Tibial nerve (tissue), 4 donors: ENCODE data around the gene RNF2. TPM values are rescaled to one million over a fixed set of nuclear protein-coding genes. Genes with fewer than 3 reads are reported as not detected.

Source experiments
- DNase-seq, 2 donors: peaks; one replicate each; pipeline ENCODE4 v3.0.0-alpha.2; 2019; ENCODE audit warnings: low spot score in 2 of 2
- H3K27ac ChIP-seq, 4 donors: fragments of 200-600 bp; sonication (generic) in 3 of 4; one replicate each; pipeline ENCODE4 v1.5.1; 2017 to 2019; ENCODE audit warnings: mild to moderate bottlenecking in 1 of 4
- H3K27me3 ChIP-seq, 2 donors: fragments of 200-600 bp; sonication (generic) in 1 of 2; one replicate each; pipeline versions ENCODE4 v1.5.1 to v1.6.0; 2017 to 2019
- H3K36me3 ChIP-seq, 3 donors: fragments of 200-600 bp; sonication (generic); one replicate each; pipeline ENCODE4 v1.5.1; 2018 to 2019
- H3K4me1 ChIP-seq, 4 donors: fragments of 200-600 bp; sonication (generic) in 3 of 4; one replicate each; pipeline ENCODE4 v1.5.1; 2017 to 2019
- H3K4me3 ChIP-seq, 4 donors: fragments of 200-600 bp; sonication (generic) in 3 of 4; one replicate each; pipeline ENCODE4 v1.5.1; 2017 to 2019; ENCODE audit warnings: mild to moderate bottlenecking in 1 of 4, moderate library complexity in 1 of 4
- H3K9me3 ChIP-seq, 4 donors: fragments of 200-600 bp; sonication (generic) in 3 of 4; one replicate each; pipeline ENCODE4 v1.5.1; 2017 to 2019
- CTCF ChIP-seq, 5 experiments: fragments of 200-600 bp in 3 of 5; fragments of 450-650 bp in 2 of 5; sonication (generic) in 3 of 5; IDR thresholded peaks; one replicate each; pipeline ENCODE4 v1.5.1; 2016 to 2019; ENCODE audit warnings: antibody characterized with exemption in 5 of 5, mild to moderate bottlenecking in 3 of 5, moderate library complexity in 2 of 5
- EP300 ChIP-seq, 2 donors: sonication (generic); formaldehyde crosslinking; IDR thresholded peaks; one replicate each; pipeline ENCODE4 v1.6.1; 2017; ENCODE audit warnings: antibody characterized with exemption in 2 of 2, mild to moderate bottlenecking in 1 of 2
- POLR2A ChIP-seq, 2 donors: fragments of 450-650 bp; IDR thresholded peaks; one replicate each; pipeline ENCODE4 v1.6.1; 2017; ENCODE audit warnings: antibody characterized with exemption in 2 of 2, mild to moderate bottlenecking in 2 of 2, moderate library complexity in 2 of 2
- WGBS, 2 donors: methylation state at CpG; one replicate each; pipeline ENCODE4 v1.1.5; 2018; 5-methylcytosine and 5-hydroxymethylcytosine counted together
- small RNA-seq: library from RNA; depleted of rRNA; stranded (forward); fragments of <200 nt; gene quantifications from one replicate; pipeline ENCODE3, GENCODE V24; 2016
- total RNA-seq, 4 donors: library from RNA; depleted of rRNA; stranded (reverse); fragments of >200 nt; gene quantifications; one replicate each; pipeline ENCODE4 v1.1.0, GENCODE V29; 2016

RNF2 gene
- total RNA-seq, 4 donors from 2014 or later, result 11.1 to 18.9 (median 15.3) TPM

GRCh38 chr1:185132534-185132933 lies 87.2 kb downstream of the RNF2 start:
- Histone ChIP-seq H3K4me3 (no peak overlapping the region), H3K27me3 (no peaks in the 10 kb centered on the region), H3K9me3 (peaks cover 0 to 13% (median 2%) of the 10 kb centered on the region in 4 donors), H3K27ac (no peak overlapping the region), H3K36me3 (peaks cover 0 to 90% (median 11%) of the 10 kb centered on the region in 3 donors), H3K4me1 (no peaks in the 10 kb centered on the region)
- no peak for DNase-seq
- TF ChIP-seq CTCF (IDR thresholded peaks at IDR 0.05) (no peak), EP300 (IDR thresholded peaks at IDR 0.05) (no peak), POLR2A (IDR thresholded peaks at IDR 0.05) (no peak)
- WGBS, 2 donors, result 95 to 100% methylated on average over 1 of the region's 1 CpG

- Histone ChIP-seq H3K27ac (no peak overlapping the region), H3K36me3 (peaks cover 0 to 64% (median 11%) of the 10 kb centered on the region in 3 donors), H3K27me3 (no peaks in the 10 kb centered on the region), H3K9me3 (peaks cover 0 to 1% (median 0%) of the 10 kb centered on the region in 4 donors), H3K4me1 (no peaks in the 10 kb centered on the region), H3K4me3 (no peak overlapping the region)
- 98% methylated on average over 1 of the region's 1 CpG for WGBS, 2 donors
- DNase-seq, result no peak
- TF ChIP-seq POLR2A (IDR thresholded peaks at IDR 0.05) (no peak), EP300 (IDR thresholded peaks at IDR 0.05) (no peak), CTCF (IDR thresholded peaks at IDR 0.05) (no peak)
Observed at GRCh38 chr1:185137896-185138545, 92.7 kb downstream of the RNF2 start.

DNA sequence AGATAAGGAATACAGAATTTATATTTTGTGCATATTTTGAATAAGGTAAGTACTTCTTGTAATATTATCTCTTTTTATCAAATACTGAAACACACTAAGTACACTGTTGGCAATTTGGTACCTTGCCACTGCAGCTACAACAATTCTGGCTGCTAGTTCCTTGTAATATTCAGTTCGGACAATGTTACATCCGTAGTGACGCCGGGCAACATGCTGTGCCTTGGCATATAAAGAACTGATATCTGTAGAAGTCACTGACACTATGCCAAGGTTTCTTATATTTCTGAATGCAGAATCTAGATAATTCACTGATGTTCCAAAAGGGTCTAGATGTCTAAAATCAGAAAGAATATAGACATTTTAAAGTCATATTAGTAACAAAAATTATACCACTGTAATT lies 93.9 kb downstream of the RNF2 start:
- no peak for DNase-seq
- H3K27me3 ChIP-seq, result no peaks in the 10 kb centered on the region
- H3K4me3 ChIP-seq, result no peak overlapping the region
- 94 to 97% methylated on average over 4 of the region's 4 CpGs for WGBS, 2 donors
- TF ChIP-seq EP300 (IDR thresholded peaks at IDR 0.05) (no peak), POLR2A (IDR thresholded peaks at IDR 0.05) (no peak), CTCF (IDR thresholded peaks at IDR 0.05) (no peak)
- H3K9me3 ChIP-seq, result no peaks in the 10 kb centered on the region
- no peaks in the 10 kb centered on the region for H3K4me1 ChIP-seq
- peaks cover 0 to 61% (median 11%) of the 10 kb centered on the region in 3 donors for H3K36me3 ChIP-seq
- H3K27ac ChIP-seq, result no peak overlapping the region

DNA sequence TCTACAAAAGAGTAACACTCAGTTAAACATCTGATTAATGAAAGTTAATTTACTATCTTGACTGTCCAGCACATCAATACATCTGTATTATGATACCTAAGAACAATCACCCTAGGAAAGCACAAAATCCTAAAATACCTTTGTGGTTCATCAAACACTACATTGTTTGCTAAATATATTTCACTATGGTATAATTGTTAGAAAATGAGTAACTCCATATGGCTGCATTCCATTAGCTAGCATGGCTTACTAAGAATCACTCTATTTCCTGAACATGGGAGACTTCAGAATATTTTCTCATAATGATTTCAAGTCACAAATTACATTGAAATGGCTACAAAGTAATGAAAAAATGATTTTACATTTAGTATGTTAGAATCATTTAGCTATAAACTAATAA lies 98.9 kb downstream of the RNF2 start:
- Histone ChIP-seq H3K9me3 (no peaks in the 10 kb centered on the region), H3K4me1 (no peaks in the 10 kb centered on the region), H3K27me3 (no peaks in the 10 kb centered on the region), H3K27ac (no peak overlapping the region), H3K36me3 (peaks cover 0 to 78% (median 0%) of the 10 kb centered on the region in 3 donors), H3K4me3 (no peak overlapping the region)
- no peak for DNase-seq
- TF ChIP-seq EP300 (IDR thresholded peaks at IDR 0.05) (no peak), CTCF (IDR thresholded peaks at IDR 0.05) (no peak), POLR2A (IDR thresholded peaks at IDR 0.05) (no peak)

GRCh38 chr1:185151215-185151614 lies 105.9 kb downstream of the RNF2 start:
- Histone ChIP-seq H3K27ac (no peak overlapping the region), H3K27me3 (no peaks in the 10 kb centered on the region), H3K4me1 (peaks cover 0 to 40% (median 25%) of the 10 kb centered on the region in 4 donors), H3K9me3 (no peaks in the 10 kb centered on the region), H3K36me3 (peaks cover 0 to 52% (median 7%) of the 10 kb centered on the region in 3 donors), H3K4me3 (no peak overlapping the region)
- TF ChIP-seq EP300 (IDR thresholded peaks at IDR 0.05) (no peak), CTCF (IDR thresholded peaks at IDR 0.05) (no peak), POLR2A (IDR thresholded peaks at IDR 0.05) (no peak)
- DNase-seq, result no peak
- 91 to 94% methylated on average over 5 of the region's 5 CpGs for WGBS, 2 donors

Small RNA genes within 50 kb of the gene (small RNA-seq; reads per million reads assigned to genes)
- gene RNA5SP72, result not detected

Other genes starting within 250 kb of the RNF2 start
- gene NIBAN1, start 71.0 kb upstream of the RNF2 start, total RNA-seq, result 10 to 100 TPM; 17.7 to 26.4 (median 22.1) TPM
- gene TRMT1L, start 111.4 kb downstream of the RNF2 start, total RNA-seq, result 10 to 100 TPM; 13.5 to 30.2 (median 18.0) TPM
- 10 to 100 TPM in 3 of 4 donors, 1 to 10 TPM in 1; 8.2 to 16.0 (median 11.7) TPM for gene SWT1, start 111.6 kb downstream of the RNF2 start, total RNA-seq